GM21825 (cell line): Measurements from ENCODE around the gene APOBEC3A.

Experiments
- ATAC-seq: cut with Tn5 transposase; IDR thresholded peaks from one replicate; pipeline ENCODE4 v1.9.1; 2021; ENCODE audit warnings: mild to moderate bottlenecking, moderate library complexity; ENCODE audit not compliant: unreplicated experiment

The APOBEC3A gene

GRCh38 chr22:38957046-38957770, at the start of gene APOBEC3A:
APOBEC3A (plus strand) TSS chr22:38957609; CDS start chr22:38957692, 83 bp downstream.
- ATAC-seq, result no peak

- no peak for ATAC-seq
These were observed 49.6 kb upstream of the APOBEC3A start for GRCh38 chr22:38907767-38908166.

GRCh38 chr22:38911434-38911833, 46.0 kb upstream of the APOBEC3A start:
- no peak for ATAC-seq

GRCh38 chr22:38919631-38920190, 37.7 kb upstream of the APOBEC3A start:
- ATAC-seq, result no peak

GRCh38 chr22:38921120-38921519, 36.3 kb upstream of the APOBEC3A start:
- no peak for ATAC-seq

GRCh38 chr22:38921806-38922205, 35.6 kb upstream of the APOBEC3A start:
- no peak for ATAC-seq

GRCh38 chr22:38923463-38924346, 33.7 kb upstream of the APOBEC3A start:
- ATAC-seq, result no peak

- ATAC-seq, result no peak
These were observed 33.0 kb upstream of the APOBEC3A start for GRCh38 chr22:38924347-38924952.

GRCh38 chr22:38925571-38926041, 31.8 kb upstream of the APOBEC3A start:
- ATAC-seq, result no peak

- ATAC-seq, result no peak
These were observed 30.2 kb upstream of the APOBEC3A start for GRCh38 chr22:38927033-38927781.

GRCh38 chr22:38930512-38930911, 26.9 kb upstream of the APOBEC3A start:
- ATAC-seq, result no peak

- ATAC-seq, result no peak
These were observed 22.4 kb upstream of the APOBEC3A start for GRCh38 chr22:38935023-38935422.

- no peak for ATAC-seq
These were observed 21.8 kb upstream of the APOBEC3A start for GRCh38 chr22:38935616-38936015.

GRCh38 chr22:38936562-38936961, 20.8 kb upstream of the APOBEC3A start:
- ATAC-seq, result no peak

GRCh38 chr22:38937036-38937435, 20.4 kb upstream of the APOBEC3A start:
- ATAC-seq, result no peak

GRCh38 chr22:38937541-38937940, 19.9 kb upstream of the APOBEC3A start:
- ATAC-seq, result no peak

GRCh38 chr22:38938221-38938620, 19.2 kb upstream of the APOBEC3A start:
- no peak for ATAC-seq

GRCh38 chr22:38938925-38939324, 18.5 kb upstream of the APOBEC3A start:
- ATAC-seq, result no peak

GRCh38 chr22:38940811-38941384, 16.5 kb upstream of the APOBEC3A start:
- peak; percentile 12 for ATAC-seq

GRCh38 chr22:38941488-38941987, 15.9 kb upstream of the APOBEC3A start:
- peak; percentile 67 for ATAC-seq
